Stimulated activated CD8-positive, alpha-beta memory T cell treated with anti-CD3 and anti-CD28 coated beads, Interleukin-12 subunit alpha, Interleukin-12 subunit beta, amount 100 ng/mL, for 24 hours (primary cell): ENCODE results near the gene AQP3.
"Not testable (repeated sequence)": the region's sequence is repeated elsewhere in the genome, so short reads cannot be mapped to it uniquely, and the experiment has no call there.

ENCODE experiments used
- DNase-seq: peaks from one replicate; pipeline ENCODE4 v3.0.0-alpha.2; 2020; ENCODE audit errors: extremely low read depth

The AQP3 gene

DNA sequence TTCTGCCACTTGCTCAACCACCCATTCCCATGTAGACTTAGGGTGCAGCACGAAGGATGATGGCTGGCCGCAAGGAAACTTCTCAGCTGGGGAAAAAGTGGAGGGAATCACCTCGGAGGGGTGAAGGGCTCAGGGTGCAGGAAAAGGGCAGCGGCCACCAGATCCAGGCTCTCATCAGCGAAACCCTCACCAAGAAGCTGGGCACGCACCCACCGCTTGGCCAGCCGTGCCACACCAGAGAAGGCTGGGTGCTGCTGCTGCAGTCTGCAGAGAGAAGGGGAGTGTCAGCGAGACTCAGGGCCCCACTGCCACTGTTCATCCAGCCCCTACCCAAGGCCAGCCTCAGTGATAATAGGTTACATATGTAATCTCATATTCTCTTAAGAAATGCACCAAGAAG lies 17.7 kb upstream of the AQP3 start:
- no peak for DNase-seq

GRCh38 chr9:33464045-33464636 lies 16.7 kb upstream of the AQP3 start:
- DNase-seq, result no peak

- no peak for DNase-seq
Measured at GRCh38 chr9:33463151-33463550, 15.8 kb upstream of the AQP3 start.

DNA sequence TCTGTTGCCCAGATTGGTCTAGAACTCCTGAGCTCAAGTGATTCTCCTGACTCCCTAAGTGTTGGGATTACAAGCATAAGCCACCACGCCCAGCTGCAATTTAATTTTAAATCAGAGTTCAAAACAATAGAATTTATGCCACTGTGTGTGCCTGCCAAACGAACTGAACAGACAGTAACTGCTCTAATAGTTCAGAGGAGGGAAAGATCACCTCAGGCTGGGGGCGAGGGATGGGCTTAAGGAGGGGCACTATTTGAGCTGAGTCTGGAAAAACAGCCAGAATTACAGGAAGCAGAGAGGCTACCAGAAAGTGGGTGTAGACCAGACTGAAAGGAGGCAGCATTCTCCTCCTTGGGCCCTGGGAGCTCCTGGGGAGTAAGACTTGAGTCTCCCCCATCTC lies 14.1 kb upstream of the AQP3 start:
- no peak for DNase-seq

DNA sequence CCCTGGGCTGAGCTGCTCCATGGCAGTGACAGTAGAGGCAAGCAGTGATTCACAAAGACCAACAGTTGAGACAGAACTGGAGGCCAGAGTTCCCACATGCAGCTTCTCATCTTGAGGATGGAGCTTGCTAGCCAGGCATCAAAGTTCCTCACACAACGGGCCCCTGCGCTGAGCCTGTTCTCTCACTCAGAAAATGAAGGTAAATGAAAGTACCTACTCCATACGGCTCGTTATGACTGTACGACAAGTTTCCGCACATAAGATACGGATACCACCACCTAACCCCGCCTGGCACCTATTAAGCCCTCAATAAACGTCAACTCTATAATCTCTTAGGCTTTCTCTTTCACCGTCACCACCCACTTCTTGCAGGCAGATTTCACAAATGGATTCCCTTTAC lies 13.5 kb upstream of the AQP3 start:
- DNase-seq, result no peak

DNA sequence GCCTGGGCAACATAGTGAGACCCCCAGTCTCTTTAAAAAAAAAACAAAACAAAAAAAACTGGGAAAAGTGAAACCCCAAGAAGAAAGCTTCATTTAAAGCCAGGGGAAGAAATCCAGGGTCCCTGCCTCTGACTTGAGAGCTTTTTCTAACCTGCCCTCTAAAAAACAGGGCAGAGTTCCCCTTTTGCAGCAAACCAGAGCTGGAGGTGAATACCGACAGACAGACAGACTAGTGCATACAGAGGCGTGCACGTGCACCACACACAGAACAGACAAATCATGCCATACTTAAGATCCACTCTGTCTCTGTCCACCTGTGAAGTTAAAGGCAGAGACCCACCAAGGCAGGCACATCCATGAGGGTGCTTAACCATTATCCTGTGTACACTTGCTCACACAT lies 11.7 kb upstream of the AQP3 start:
- DNase-seq, result no peak

DNA sequence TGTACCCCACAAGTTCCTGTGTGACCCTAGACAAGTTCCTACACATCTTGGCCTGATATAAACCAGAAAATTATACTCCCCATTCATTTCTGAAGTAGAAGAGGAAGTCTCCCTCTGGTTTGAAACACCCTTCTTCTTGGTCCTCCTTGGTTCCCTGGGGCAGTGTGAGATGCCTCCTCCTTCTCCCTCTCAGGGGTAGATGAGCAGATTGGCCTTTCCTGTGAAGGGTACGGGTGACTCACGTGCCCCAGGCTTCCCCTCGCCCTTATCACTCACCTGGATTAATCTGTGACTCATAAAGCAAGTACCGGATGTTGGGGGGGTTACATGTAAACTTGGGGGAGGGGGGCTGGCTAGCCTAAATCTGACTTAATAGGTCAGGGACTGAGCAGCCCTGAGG lies 11.1 kb upstream of the AQP3 start:
- no peak for DNase-seq

DNA sequence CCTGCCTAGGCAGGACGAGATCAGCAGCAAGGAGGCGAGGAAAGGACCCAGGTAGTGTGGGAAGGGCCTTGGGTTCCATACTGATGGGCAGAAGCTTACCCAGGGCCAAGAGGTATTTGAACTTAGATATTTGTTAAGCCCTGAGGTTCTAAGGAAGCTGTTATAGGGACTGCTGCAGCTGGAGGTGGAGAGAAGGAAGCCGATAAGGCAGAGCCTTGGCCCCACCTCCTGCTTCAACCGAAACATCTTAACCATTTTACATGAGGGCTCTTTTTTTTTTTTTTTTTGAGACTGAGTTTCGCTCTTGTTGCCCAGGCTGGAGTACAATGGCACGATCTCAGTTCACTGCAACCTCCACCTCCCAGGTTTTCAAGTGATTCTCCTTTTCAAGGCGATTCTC lies 8.6 kb upstream of the AQP3 start:
- DNase-seq, result no peak

DNA sequence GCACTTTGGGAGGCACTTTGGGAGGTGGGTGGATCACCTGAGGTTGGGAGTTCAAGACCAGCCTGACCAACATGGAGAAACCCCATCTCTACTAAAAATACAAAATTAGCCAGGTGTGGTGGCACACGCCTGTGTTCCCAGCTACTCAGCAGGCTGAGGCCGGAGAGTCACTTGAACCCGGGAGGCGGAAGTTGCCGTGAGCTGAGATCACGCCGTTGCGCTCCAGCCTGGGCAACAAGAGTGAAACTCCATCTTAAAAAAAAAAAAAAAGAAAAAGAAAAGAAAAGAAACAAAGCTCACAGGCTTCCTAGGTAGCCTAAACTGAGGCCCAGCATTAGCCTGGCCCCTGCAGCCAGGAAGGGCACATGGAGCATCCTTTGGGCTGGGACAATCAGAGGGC lies 8.1 kb upstream of the AQP3 start:
- not testable (repeated sequence) for DNase-seq

- DNase-seq, result not testable (repeated sequence)
Measured at GRCh38 chr9:33454661-33455026, 7.3 kb upstream of the AQP3 start.

GRCh38 chr9:33453999-33454660 lies 6.7 kb upstream of the AQP3 start:
- DNase-seq, result no peak

GRCh38 chr9:33453286-33453860 lies 6.0 kb upstream of the AQP3 start:
- no peak for DNase-seq

GRCh38 chr9:33452828-33453271 lies 5.5 kb upstream of the AQP3 start:
- no peak for DNase-seq

DNA sequence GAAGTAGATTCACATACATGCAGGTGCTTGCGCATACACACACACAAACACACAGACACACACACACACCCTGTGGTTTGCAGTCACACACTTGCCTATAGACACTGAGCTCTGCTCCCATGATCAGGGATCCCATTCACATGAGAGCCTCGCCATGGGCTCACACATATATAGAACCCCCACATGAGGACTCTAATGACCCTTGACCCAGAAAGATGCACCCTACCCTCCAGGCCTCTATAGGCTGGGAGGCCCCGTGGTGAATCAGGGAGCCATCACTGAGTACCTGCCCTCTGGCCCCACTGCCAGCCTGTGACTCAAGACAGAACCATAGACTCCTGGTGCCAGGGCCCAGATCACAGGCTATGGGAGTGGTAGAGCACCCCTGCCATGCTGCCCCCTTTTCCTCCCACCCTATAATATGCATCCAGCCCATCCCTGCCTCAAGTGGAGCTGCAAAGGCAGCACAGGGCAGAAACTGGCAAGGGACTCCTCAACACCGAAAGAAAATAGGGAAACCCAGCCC lies 3.3 kb upstream of the AQP3 start:
- DNase-seq, result no peak

GRCh38 chr9:33449715-33450114 lies 2.3 kb upstream of the AQP3 start:
- no peak for DNase-seq

DNA sequence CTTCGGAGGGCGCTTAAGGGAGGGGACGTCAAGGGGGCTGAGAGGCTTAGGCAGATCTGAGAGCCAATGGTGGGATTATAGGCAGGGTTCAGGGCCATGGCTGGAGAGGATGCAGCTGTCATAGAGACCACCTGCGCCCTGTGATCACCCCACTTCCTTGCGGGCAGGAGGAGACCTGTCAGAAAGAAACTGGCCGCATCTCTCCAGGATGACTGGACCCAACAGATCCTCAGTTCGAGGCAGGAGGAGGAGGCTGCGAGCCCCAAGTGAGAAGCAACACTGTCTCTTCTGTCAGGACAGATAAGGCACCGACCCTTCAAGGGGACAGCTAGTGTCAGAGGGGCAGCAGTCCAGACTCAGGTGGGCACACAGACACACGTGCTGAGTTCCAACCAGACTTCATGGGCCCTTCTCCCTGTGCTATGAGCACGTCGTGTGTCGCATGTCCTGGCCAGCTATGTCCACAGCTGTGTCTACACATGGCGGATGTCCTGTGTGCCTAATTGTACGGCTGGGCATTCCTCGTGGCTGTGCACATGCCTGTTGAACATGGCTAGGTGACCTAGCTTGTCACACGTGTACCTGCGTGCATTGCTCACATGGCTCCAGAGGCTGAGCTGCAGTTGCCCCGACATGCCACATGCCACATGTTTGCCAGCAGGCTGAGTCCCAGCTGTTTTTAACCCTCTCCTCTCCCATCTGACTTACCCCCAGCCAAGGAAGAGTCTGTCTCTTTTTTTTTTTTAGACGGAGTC lies 583 bp upstream of the AQP3 start:
- no peak for DNase-seq

GRCh38 chr9:33446240-33446945 lies 1.0 kb downstream of the AQP3 start:
- no peak for DNase-seq

- DNase-seq, result no peak
Measured at GRCh38 chr9:33445389-33446239, 1.8 kb downstream of the AQP3 start.

GRCh38 chr9:33443464-33444154 lies 3.8 kb downstream of the AQP3 start:
- no peak for DNase-seq

GRCh38 chr9:33443047-33443446 lies 4.3 kb downstream of the AQP3 start:
- no peak for DNase-seq
